HFF-Myc (cell line): Measurements from ENCODE around the gene ADARB2.

Source experiments
- DNase-seq: peaks from one replicate; pipeline ENCODE4 v3.0.0-alpha.2; 2011; ENCODE audit warnings: low read depth; ENCODE audit errors: extremely low read depth
- H3K4me3 ChIP-seq: replicated peaks from 2 replicates; pipeline ENCODE4 v1.5.1; 2011; ENCODE audit warnings: low read depth, mild to moderate bottlenecking, control low read depth, low read length
- CTCF ChIP-seq: IDR thresholded peaks from 2 replicates; pipeline ENCODE4 v1.5.1; 2012; ENCODE audit warnings: mild to moderate bottlenecking, low read depth, low read length, control low read depth; ENCODE audit errors: missing control alignments

ADARB2 gene

GRCh38 chr10:1240341-1240775 lies 497.0 kb downstream of the ADARB2 start:
- DNase-seq = no peak
- H3K4me3 ChIP-seq = no peak overlapping the region
- TF ChIP-seq CTCF = no peak

GRCh38 chr10:1233031-1233430 lies 504.3 kb downstream of the ADARB2 start:
- H3K4me3 ChIP-seq = no peak overlapping the region
- DNase-seq = no peak
- no peak for TF ChIP-seq CTCF

- no peak overlapping the region for H3K4me3 ChIP-seq
- no peak for DNase-seq
- no peak for TF ChIP-seq CTCF
Observed at GRCh38 chr10:1232164-1232911, 505.0 kb downstream of the ADARB2 start.

- DNase-seq = no peak
- no peak overlapping the region for H3K4me3 ChIP-seq
- no peak for TF ChIP-seq CTCF
Observed at GRCh38 chr10:1230592-1231275, 506.6 kb downstream of the ADARB2 start.

GRCh38 chr10:1230138-1230537 lies 507.2 kb downstream of the ADARB2 start:
- no peak overlapping the region for H3K4me3 ChIP-seq
- no peak for DNase-seq
- no peak for TF ChIP-seq CTCF

- no peak overlapping the region for H3K4me3 ChIP-seq
- DNase-seq = no peak
- TF ChIP-seq CTCF = no peak
Observed at GRCh38 chr10:1229574-1229973, 507.8 kb downstream of the ADARB2 start.
